HL-60 (cell line): ENCODE data around the gene CADM4.

Experiments
- CTCF ChIP-seq: IDR thresholded peaks from one replicate; pipeline ENCODE4 v1.5.1; 2011; ENCODE audit warnings: low read length, control low read depth, inconsistent platforms; ENCODE audit not compliant: insufficient read depth
- GABPA ChIP-seq: IDR thresholded peaks from 2 replicates; pipeline ENCODE4 v1.6.1; 2012; ENCODE audit warnings: low read depth
- POLR2AphosphoS5 ChIP-seq: IDR thresholded peaks from 2 replicates; pipeline ENCODE4 v1.6.1; 2012; ENCODE audit warnings: low read depth
- REST ChIP-seq: IDR thresholded peaks from 2 replicates; pipeline ENCODE4 v1.6.1; 2012; ENCODE audit warnings: low read depth; ENCODE audit not compliant: insufficient replicate concordance
- SPI1 ChIP-seq: IDR thresholded peaks from 2 replicates; pipeline ENCODE4 v1.6.1; 2012; ENCODE audit warnings: low read depth, mild to moderate bottlenecking, borderline replicate concordance

DNA sequence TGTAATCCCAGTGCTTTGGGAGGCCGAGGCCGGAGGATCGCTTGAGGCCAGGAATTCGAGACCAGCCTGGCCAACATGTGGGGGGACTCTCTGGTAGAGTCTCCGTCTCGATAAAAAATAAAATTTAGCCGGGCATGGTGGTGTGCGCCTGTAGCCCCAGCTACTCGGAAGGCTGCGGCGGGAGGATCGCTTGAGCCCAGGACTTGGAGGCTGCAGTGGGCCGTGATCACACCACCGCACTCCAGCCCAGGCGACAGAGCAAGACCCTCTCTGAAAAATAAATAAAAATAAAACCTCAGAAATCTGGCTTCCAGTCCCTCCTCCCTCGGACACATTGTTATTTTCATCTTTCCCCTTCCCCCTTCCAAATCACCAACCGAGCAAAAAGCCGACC lies 44.0 kb downstream of the CADM4 start:
- TF ChIP-seq REST (no peak), CTCF (no peak), SPI1 (no peak), GABPA (no peak), POLR2AphosphoS5 (no peak)
